Lower lobe of right lung (tissue), 2 donors: ENCODE results near the gene GALC. TPM values are rescaled to one million over a fixed set of nuclear protein-coding genes. Genes with fewer than 3 reads are reported as not detected.

Experiments used
- ATAC-seq, 2 donors: fragments of 200-7000 bp; cut with Tn5 transposase; one replicate each; pipeline ENCODE4 v1.9.1; 2020 to 2022; ENCODE audit warnings: mild to moderate bottlenecking in 2 of 2, moderate library complexity in 2 of 2
- DNase-seq: peaks from one replicate; pipeline ENCODE4 v3.0.0-alpha.2; 2020
- H3K27ac ChIP-seq: fragments of 200-600 bp; one replicate; pipeline ENCODE4 v1.8.0; 2022
- H3K27me3 ChIP-seq: fragments of 200-600 bp; one replicate; pipeline ENCODE4 v1.8.0; 2022; ENCODE audit warnings: low read depth
- H3K36me3 ChIP-seq: fragments of 200-600 bp; one replicate; pipeline ENCODE4 v1.8.0; 2022; ENCODE audit warnings: mild to moderate bottlenecking
- H3K4me1 ChIP-seq: fragments of 200-600 bp; one replicate; pipeline ENCODE4 v1.8.0; 2022
- H3K4me3 ChIP-seq: fragments of 200-600 bp; one replicate; pipeline ENCODE4 v1.8.0; 2022; ENCODE audit warnings: mild to moderate bottlenecking
- H3K9me3 ChIP-seq: fragments of 200-600 bp; one replicate; pipeline ENCODE4 v1.8.0; 2022
- CTCF ChIP-seq: fragments of 200-600 bp; IDR thresholded peaks from one replicate; pipeline ENCODE4 v1.8.0; 2022; ENCODE audit warnings: antibody characterized with exemption, mild to moderate bottlenecking
- intact Hi-C: fragments of 100-400 bp; cut with DNase I; formaldehyde crosslinking; loops from one replicate; pipeline ENCODE4 v1.11.0; 2022
- long read RNA-seq: library from polyadenylated mRNA; unstranded; transcript quantifications from one replicate; pipeline ENCODE4 v2.0.0, GENCODE V29; 2021
- total RNA-seq: library from RNA; stranded (reverse); fragmentation: NEBNext Ultra II Directional; extraction: Animal tissue kit (Norgen Biotek cat#: 25700); gene quantifications from one replicate; pipeline ENCODE4 v1.2.1, GENCODE V29; 2021
- donor health status: DM: no; HTN: yes; CAD: no; lungs with severe emphysema.

GALC gene
- total RNA-seq = 59.4 TPM
- long read RNA-seq, transcript GALC-201 (17 exons, 3,883 nt) = major isoform, 58 of 78 reads
- long read RNA-seq, partial matches to known transcripts = 7 of 78 reads
- long read RNA-seq, other reads (novel, unspliced or antisense) = 11 of 78 reads

GRCh38 chr14:87992718-87993628 is at the start of gene GALC:
GALC (minus strand) TSS chr14:87993182; CDS start chr14:87993164, 18 bp downstream.
- Histone ChIP-seq H3K27ac (peak within 1 kb of the TSS; percentile 97), H3K4me3 (peak within 1 kb of the TSS; percentile 72), H3K36me3 (no peaks in the 10 kb centered on the region), H3K27me3 (no peaks in the 10 kb centered on the region), H3K9me3 (no peaks in the 10 kb centered on the region), H3K4me1 (peaks cover 30% of the 10 kb centered on the region)
- DNase-seq = peak; percentile 98
- intact Hi-C loops = no loop called here
- peak; percentile 93 to 95 for ATAC-seq
- TF ChIP-seq CTCF = no peak

GRCh38 chr14:88040146-88040545 is 47.2 kb upstream of the GALC start:
- H3K9me3 ChIP-seq = no peaks in the 10 kb centered on the region

GRCh38 chr14:88039197-88039596 is 46.2 kb upstream of the GALC start:
- no peak for ATAC-seq
- no peaks in the 10 kb centered on the region for H3K27me3 ChIP-seq
- no peak for TF ChIP-seq CTCF
- no peak overlapping the region for H3K27ac ChIP-seq
- no peak for DNase-seq
- no peaks in the 10 kb centered on the region for H3K36me3 ChIP-seq
- peak overlapping the region; percentile 6 for H3K4me3 ChIP-seq
- intact Hi-C loops = no loop called here
- H3K9me3 ChIP-seq = no peaks in the 10 kb centered on the region
- H3K4me1 ChIP-seq = no peaks in the 10 kb centered on the region

More at GRCh38 chr14:88040146-88040545, 47.2 kb upstream of the GALC start:
- ATAC-seq = no peak
- Histone ChIP-seq H3K36me3 (no peaks in the 10 kb centered on the region), H3K27ac (no peak overlapping the region), H3K27me3 (no peaks in the 10 kb centered on the region), H3K4me1 (no peaks in the 10 kb centered on the region), H3K4me3 (peak overlapping the region; percentile 8)
- no peak for TF ChIP-seq CTCF
- DNase-seq = no peak
- intact Hi-C loops = no loop called here

- intact Hi-C loops = no loop called here
- no peaks in the 10 kb centered on the region for H3K4me1 ChIP-seq
- H3K4me3 ChIP-seq = no peak overlapping the region
- H3K36me3 ChIP-seq = no peaks in the 10 kb centered on the region
- no peaks in the 10 kb centered on the region for H3K9me3 ChIP-seq
- TF ChIP-seq CTCF = no peak
- H3K27me3 ChIP-seq = no peaks in the 10 kb centered on the region
- DNase-seq (no peak), ATAC-seq (no peak)
- H3K27ac ChIP-seq = no peak overlapping the region
These were observed 44.3 kb upstream of the GALC start for GRCh38 chr14:88037325-88037724.

- no peaks in the 10 kb centered on the region for H3K36me3 ChIP-seq
- no peak for TF ChIP-seq CTCF
- intact Hi-C loops = no loop called here
- ATAC-seq = no peak
- H3K27me3 ChIP-seq = no peaks in the 10 kb centered on the region
- no peaks in the 10 kb centered on the region for H3K4me1 ChIP-seq
- no peaks in the 10 kb centered on the region for H3K9me3 ChIP-seq
- no peak overlapping the region for H3K27ac ChIP-seq
- DNase-seq = no peak
- H3K4me3 ChIP-seq = no peak overlapping the region
These were observed 43.4 kb upstream of the GALC start for GRCh38 chr14:88036422-88036821.
